Activated CD4-positive, alpha-beta T cell treated with anti-CD3 and anti-CD28 coated beads, Interleukin-2, amount 50 U/mL, for 1 hour (primary cell): ENCODE measurements around the gene GTF2A2.
A peak's percentile ranks its signal among the peaks of the same experiment; 100 is the strongest.
"Not testable (repeated sequence)": the region's sequence is repeated elsewhere in the genome, so short reads cannot be mapped to it uniquely, and the experiment has no call there.

Source experiments
- DNase-seq: peaks from one replicate; pipeline ENCODE4 v3.0.0-alpha.2; 2020

GTF2A2 gene, protein sequence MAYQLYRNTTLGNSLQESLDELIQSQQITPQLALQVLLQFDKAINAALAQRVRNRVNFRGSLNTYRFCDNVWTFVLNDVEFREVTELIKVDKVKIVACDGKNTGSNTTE

DNA sequence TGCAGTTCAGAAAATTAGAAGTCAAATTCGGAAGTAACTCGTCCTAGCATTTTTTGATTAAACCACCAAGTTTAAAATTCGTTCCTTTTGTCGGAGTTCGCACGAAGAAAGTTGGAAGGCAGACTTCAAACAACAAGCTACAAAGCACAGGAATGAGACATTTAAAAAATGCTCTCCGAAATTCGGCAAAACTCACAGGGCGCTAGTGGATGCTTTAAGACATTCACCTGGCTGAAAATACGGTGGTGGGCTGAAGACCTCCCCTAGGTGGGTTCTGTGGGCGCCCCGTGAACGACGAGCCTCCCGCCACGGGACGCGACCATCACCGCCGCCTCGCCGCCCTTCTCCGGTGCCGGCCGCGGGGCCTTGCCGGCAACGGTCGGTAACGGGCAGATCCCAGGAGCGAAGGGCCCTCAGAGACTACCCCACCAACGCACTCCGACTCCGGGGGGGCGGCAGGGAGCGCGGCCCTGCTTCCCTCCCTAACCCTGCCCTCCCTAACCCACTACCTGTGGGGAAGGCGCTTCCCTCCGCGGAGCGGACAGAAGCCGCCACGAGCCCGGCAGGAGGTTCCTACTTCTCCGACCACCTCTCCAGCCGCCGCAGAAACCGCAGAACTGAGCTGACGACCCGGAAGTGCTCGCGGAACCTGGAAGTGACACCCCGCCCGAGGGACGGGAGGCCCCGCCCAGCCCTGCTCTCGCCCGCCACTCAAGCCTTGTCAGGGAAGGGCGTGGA is at the start of gene GTF2A2:
Gene GTF2A2, minus strand, starts transcription at position 619 of the 738 bp plus-strand sequence. CDS start 5,238 bp downstream, outside the sequence.
- peak; percentile 89 for DNase-seq

- no peak for DNase-seq
Measured at GRCh38 chr15:59703979-59704796, 46.9 kb upstream of the GTF2A2 start.

DNA sequence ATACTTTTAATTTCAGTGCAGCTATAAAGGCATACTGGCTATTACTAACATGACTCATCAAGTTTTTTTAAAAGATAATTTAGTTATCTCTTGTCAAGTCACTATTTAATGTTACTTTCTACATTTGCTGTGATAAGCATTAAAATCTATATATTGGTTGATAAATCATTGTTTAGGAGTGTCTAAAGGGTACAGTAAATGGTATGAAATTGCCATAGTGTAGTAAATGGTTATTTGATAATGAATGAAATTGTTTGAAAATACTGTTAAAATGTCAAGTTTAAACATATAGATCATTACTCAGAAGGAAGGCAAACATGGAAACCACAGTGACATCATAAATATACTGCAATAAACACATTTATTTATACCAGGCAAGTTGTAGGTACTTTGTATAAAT is 45.0 kb upstream of the GTF2A2 start:
- DNase-seq = no peak

- DNase-seq = no peak
Measured at GRCh38 chr15:59701880-59702279, 44.6 kb upstream of the GTF2A2 start.

GRCh38 chr15:59699810-59700431 is 42.6 kb upstream of the GTF2A2 start:
- no peak for DNase-seq

- not testable (repeated sequence) for DNase-seq
Measured at GRCh38 chr15:59698065-59698464, 40.8 kb upstream of the GTF2A2 start.

GRCh38 chr15:59696332-59696731 is 39.0 kb upstream of the GTF2A2 start:
- no peak for DNase-seq

- DNase-seq = no peak
Measured at GRCh38 chr15:59694779-59695178, 37.5 kb upstream of the GTF2A2 start.

DNA sequence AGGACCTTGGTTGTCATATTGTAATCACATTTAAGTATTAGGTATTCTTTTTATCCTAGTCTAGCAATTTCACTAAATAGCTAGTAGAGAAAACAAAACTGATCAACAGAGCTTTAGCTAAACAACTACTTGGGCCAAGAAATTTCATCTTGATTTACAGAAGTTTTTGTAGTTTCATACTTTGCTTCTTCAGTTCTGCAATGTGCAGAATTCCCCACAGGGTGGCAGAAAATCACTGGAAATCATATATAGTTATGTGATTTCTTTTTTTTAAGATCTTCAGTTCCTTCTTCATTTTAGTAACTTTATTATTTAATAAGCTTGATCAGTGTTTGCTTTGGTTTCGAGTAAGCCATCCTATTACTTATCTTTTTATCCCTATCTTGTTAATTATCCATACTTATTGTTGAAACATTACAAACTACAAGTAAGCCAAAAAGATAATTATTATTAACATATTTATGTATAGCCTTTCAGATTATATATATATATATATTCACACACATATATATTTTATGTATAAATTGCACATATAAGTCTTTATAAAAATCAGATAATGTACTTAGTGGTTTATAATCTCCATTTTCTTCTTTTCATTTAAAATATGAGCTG is 34.0 kb upstream of the GTF2A2 start:
- peak; percentile 44 for DNase-seq

- DNase-seq = peak; percentile 71
Measured at GRCh38 chr15:59689626-59690236, 32.4 kb upstream of the GTF2A2 start.

GRCh38 chr15:59688782-59689625 is 31.7 kb upstream of the GTF2A2 start, which contains the start of gene BNIP2:
Gene BNIP2, minus strand, starts transcription at chr15:59689320. Its CDS starts 6,863 bp downstream, at chr15:59682457.
- DNase-seq = peak; percentile 100

- DNase-seq = peak; percentile 4
Measured at GRCh38 chr15:59688423-59688781, 31.1 kb upstream of the GTF2A2 start.

GRCh38 chr15:59687836-59688235 is 30.5 kb upstream of the GTF2A2 start:
- no peak for DNase-seq

DNA sequence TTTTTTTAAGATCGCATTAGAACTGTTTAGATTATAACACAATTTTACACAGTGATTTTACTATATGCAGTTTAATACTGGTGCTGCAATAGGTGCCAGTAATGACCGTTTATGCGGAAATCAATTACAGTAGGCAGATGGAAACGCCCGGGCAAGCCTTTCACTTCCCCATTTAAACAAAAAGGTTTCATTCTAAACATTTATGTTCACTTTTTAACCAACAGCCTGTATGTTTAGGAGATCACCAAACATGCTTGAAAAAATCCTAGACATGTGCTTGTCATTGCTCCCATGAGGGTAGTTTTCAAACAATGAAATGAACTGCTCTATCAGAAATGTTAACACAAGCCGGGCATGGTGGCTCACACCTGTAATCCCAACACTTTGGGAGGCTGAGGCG is 29.1 kb upstream of the GTF2A2 start:
- no peak for DNase-seq

- no peak for DNase-seq
Measured at GRCh38 chr15:59685737-59686297, 28.5 kb upstream of the GTF2A2 start.

DNA sequence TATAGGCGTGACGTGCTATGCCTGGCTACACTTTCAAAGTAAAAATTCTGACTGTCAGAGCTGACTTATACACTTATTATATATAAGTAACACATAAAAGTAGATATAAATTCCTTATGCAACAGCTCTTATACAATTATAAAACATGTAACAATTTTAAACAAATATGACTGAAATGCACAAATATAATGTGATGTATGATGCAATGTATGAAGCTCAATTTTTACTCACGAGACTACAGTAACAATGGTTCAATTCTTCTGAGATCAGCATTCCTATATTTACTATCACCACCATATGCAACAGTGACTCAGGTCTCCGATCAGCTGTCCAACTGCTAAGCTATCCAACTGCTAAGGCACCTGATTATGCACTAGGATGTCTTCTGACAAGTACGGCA is 23.6 kb upstream of the GTF2A2 start:
- no peak for DNase-seq

DNA sequence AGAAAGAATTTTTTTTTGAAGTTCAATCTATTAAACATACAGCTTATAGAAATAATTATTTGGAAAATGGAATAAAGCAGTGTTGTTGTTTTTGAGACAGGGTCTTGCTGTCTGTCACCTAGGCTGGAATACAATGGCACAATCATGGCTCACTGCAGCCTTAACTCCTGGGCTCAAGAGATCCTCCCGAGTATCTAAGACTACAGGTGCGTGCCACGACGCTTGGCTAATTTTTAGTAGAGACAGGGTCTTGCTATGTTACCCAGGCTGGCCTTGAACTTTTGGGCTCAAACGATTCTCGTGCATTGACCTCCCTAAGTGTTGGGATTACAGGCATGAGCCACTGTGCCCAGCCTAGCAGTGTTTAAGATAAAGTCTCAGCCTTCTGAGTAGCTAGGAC is 23.0 kb upstream of the GTF2A2 start:
- DNase-seq = no peak

GRCh38 chr15:59678620-59679019 is 21.3 kb upstream of the GTF2A2 start:
- no peak for DNase-seq

GRCh38 chr15:59678172-59678571 is 20.9 kb upstream of the GTF2A2 start:
- DNase-seq = no peak

- DNase-seq = no peak
Measured at GRCh38 chr15:59676565-59676964, 19.2 kb upstream of the GTF2A2 start.

DNA sequence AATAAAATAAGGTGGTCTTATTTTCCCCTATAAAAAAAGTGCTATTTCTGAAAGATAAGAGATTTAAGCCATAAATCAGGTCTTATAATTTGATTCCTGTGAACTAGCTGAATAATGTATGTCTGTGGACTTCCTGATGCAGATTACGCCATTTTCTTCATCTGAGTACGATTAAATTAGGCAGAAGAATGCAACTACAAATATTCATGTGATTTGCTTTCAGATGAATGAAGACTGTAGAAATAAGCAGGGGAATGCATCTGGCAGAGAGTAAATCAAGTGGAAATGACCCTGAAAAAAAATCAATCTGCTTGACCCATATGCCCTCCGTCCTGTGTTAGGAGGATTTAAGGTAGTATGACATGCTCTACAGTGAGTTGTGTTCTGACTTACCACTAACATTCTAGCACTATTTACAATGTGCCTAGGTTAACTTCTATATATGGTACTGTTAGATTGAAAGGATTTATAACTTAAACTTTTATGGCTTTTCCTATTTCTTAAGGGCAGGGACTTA is 17.1 kb upstream of the GTF2A2 start:
- DNase-seq = no peak
